HG02798 (cell line): Measurements from ENCODE around the gene BBS2.

Experiments
- ATAC-seq: cut with Tn5 transposase; IDR thresholded peaks from one replicate; pipeline ENCODE4 v1.9.1; 2021; ENCODE audit warnings: mild to moderate bottlenecking; ENCODE audit not compliant: unreplicated experiment, poor library complexity

The BBS2 gene

GRCh38 chr16:56479469-56479868, 40.4 kb downstream of the BBS2 start:
- no peak for ATAC-seq

GRCh38 chr16:56478281-56479049, 41.4 kb downstream of the BBS2 start:
- ATAC-seq, result no peak

GRCh38 chr16:56477096-56477878, 42.5 kb downstream of the BBS2 start:
- no peak for ATAC-seq

GRCh38 chr16:56475201-56475600, 44.6 kb downstream of the BBS2 start:
- ATAC-seq, result no peak

- ATAC-seq, result no peak
Measured at GRCh38 chr16:56470666-56471065, 49.2 kb downstream of the BBS2 start.

DNA sequence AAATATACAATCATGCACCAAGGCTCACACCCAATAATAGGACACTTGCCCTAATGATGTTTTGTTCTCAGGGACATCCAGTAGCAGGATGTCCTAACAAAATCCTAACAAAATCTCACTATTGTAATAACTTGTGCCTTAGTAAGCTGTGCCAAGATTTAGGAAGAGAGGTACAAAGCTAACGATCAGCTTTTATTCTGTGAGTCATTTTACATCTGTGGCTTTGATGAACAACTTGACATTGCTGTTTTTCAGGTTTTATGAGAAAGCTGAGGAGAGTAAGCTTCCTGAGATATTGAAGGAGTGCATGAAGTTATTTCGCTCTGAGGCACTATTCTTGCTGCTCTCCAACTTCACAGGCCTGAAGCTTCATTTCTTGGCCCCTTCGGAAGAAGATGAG, 49.6 kb downstream of the BBS2 start:
- ATAC-seq, result no peak

DNA sequence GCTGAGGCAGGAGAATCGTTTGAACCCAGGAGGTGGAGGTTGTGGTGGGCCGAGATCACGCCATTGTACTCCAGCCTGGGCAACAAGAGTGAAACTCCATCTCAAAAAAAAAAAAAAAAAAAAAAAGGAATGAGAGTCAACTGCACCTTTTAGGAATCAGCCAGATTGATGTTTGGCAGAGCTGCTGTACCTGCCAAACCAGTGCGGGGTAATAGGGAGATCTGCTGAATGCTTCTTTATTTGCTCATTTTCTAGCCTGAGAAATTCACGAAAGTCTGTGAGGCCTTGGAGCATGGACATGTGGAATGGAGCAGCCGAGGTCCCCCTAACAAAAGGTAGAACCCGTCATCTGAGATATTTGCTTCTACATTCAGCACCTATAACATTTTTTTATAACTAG, 50.1 kb downstream of the BBS2 start:
- no peak for ATAC-seq

- no peak for ATAC-seq
Measured at GRCh38 chr16:56468800-56469199, 51.0 kb downstream of the BBS2 start.

GRCh38 chr16:56466344-56466743, 53.5 kb downstream of the BBS2 start:
- ATAC-seq, result no peak

GRCh38 chr16:56463153-56463552, 56.7 kb downstream of the BBS2 start:
- ATAC-seq, result no peak

DNA sequence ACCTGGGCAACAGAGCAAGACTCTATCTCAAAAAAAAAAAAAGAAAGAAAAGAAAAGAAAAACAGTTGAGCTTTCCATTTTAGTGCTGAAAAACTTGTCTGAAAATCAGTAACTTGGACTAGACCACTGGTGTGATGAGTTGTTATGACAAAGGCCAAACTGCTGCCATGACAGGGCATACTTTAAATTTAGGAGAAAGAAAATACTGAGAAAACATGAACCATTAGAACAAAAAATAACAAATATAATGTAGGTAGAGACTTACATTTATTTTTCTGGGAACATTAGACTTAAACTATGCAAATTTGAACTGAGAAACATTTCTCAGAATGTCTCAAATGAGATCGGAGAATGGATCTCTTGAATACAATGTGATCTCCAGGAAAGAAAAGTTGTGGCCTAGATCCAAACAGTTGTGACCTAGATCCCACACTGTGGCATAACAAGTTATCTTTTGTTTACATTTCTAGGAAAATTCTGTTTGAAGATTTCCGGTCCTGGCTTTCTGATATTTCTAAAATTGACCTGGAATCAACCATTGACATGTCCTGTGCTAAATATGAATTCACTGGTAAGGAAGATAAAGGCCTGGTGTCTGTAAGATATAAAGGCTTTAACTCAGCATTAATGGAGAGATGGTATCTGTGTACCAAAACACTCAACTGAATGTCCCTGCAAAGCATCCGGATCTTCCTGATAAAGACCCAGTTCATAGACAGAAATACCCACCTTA, 57.6 kb downstream of the BBS2 start:
- ATAC-seq, result no peak

- no peak for ATAC-seq
Measured at GRCh38 chr16:56460101-56460500, 59.7 kb downstream of the BBS2 start.

DNA sequence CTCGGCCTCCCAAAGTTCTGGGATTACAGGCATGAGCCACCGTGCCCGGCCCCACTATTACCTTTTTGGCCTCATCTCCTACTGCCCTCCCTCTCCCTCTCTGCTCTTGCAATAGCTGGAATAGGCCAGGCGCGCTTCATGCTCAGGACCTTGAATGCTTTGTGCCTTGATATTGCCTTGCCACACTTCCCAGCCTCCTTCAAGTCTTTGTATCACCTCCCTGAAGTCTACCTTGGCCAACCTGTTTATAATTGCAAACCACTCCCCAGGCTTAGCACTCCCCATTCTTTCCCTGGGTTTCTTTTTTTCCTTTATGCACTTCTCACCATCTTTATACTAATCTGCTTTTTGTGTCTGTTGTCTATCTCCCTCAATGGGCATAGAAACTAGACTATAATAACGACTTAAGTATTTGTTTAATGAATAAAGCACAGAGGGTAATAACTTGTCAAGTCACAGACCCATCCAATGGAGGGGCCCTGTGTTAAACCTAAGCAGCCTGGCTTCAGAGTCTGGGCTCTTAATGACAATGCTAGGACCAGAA, 61.8 kb downstream of the BBS2 start:
- ATAC-seq, result no peak

DNA sequence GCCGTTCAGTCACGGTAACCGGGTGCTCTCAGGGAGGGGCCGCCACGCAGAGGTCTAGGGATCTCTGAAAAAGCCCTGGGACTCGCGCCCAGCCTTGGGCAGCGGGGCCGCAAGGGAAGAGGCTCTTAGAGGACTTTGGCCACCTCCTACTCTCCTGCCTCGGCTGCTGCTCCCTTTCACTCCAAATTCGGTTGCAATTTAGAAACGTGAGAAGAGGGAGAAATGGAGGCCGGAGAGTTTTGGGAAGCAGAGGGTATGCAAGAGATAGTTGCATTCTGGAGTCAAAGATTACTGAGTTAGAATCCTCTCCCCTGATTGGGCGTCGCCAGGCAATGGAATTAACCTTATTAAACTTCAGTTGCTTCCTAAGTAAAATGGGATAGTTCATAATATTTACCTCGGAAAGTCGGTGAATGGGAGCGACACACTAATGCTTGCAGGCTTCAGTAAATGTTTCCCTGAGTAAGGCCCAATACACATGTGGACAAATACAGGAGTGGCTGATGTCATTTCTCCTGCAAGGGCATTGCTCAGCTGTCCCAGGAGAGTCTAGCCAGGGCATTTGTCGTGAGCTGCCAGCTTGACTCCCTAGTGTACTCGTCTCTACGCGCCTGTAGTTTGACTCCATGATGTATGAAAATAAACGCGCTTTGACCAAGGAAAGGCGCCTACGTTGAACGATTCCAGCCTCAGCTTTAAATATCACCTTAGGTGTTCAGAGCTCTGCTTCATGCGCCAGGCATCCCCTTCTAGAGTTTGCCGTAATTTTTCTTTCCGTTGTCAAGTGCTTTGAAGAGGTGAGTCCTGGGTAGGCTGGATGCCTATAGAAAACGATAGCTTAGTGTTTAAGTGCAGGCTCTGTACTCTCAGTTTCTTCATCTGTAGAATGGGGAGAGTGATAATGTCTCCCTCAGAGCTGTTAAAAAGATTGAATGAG, 67.8 kb downstream of the BBS2 start:
- ATAC-seq, result peak; percentile 37

DNA sequence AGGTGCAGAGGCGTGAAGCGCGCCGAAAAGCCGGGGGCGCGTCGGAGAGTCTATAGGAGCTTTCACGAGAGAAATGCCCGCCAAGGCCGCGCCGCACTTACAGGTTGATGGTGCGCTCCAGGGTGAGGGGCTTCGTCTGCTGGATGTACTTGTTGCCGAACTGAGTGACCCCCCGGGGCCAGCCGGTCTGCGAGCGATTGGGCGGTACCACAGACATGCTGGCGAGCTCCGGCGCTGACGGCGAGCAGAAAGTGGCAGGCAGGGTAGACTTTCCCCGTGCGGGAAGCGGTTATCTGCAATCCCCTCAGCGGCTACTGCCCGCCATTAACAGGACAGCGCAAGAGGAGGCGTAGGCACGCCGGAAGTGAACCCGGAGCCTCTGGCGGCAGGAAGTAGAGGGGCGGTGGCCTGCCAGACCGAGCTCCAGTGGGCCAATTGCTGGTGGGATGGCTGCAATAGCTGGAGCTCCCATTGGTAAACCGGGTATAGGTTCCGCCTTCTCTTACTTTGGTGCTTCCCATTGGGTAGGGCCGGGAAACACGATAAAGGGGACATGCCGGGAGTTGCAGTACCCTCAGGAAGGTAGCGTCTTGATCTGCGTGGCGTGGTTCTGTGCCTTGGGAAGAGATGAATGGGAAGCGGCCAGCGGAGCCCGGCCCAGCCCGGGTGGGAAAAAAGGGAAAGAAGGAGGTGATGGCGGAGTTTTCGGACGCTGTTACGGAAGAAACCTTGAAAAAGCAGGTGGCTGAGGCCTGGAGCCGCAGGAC, 68.7 kb downstream of the BBS2 start, which contains the start of the genes NUDT21 and OGFOD1:
TSS of gene NUDT21 (minus strand) at position 347 of the 767 bp plus-strand sequence. CDS start at position 217, 130 bp downstream.
TSS of gene OGFOD1 (plus strand) at position 569 of the 767 bp plus-strand sequence. CDS start at position 628, 59 bp downstream.
- ATAC-seq, result peak; percentile 98

GRCh38 chr16:56450275-56450985, 69.4 kb downstream of the BBS2 start:
- no peak for ATAC-seq

DNA sequence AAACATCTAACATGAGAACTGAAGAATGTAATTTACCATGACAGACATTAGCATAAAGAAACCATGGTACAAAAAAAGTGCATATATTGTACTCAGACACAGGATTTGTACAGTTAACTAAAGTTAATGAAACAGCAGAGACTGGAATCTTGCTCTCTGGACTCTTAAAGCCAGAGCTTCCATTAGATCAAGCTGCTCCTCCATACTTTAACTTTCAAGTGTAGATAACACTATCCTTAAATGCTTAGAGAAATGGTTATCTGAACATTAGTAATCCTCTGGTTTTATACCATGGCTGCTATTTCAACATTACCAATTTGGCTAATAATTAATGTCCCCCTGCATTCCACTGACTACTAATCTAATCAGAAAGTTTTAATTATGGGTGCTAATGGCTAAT, 71.8 kb downstream of the BBS2 start:
- no peak for ATAC-seq

DNA sequence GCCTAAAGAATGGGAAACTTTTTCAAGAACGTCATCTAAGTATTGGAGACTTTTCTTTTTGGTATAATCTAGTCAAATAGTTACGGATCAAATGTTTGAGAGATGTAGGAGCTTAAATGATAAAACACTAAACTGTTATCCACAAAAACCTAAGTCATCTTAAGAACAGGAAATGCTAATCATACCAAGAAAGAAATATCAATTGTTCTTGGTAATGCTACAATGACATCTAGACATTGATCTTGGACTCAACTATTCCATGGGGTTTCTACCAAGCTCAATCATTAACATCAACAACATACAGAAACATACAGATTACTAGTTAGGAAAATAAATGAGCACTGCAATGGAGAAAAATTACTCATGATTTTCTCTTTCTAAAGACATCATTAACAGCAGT, 72.5 kb downstream of the BBS2 start:
- no peak for ATAC-seq
